K562 (cell line): ENCODE results near the gene BMP6. TPM values are rescaled to one million over a fixed set of nuclear protein-coding genes. Genes with fewer than 3 reads are reported as not detected.
A peak's percentile ranks its signal among the peaks of the same experiment; 100 is the strongest.

Experiments used
- NCOA2 ChIP-seq, 2 experiments: fragments of 450-650 bp; IDR thresholded peaks; 2 replicates each; pipeline ENCODE4 v1.6.1; 2018; ENCODE audit warnings: mild to moderate bottlenecking in 2 of 2, moderate library complexity in 1 of 2; ENCODE audit not compliant: partially characterized antibody in 2 of 2
- TRIM28 ChIP-seq: fragments of 450-650 bp; IDR thresholded peaks from 2 replicates; pipeline ENCODE4 v1.6.1; 2017
- ZNF140 ChIP-seq: fragments of 250-450 bp; sonication (Bioruptor Pico); IDR thresholded peaks from 2 replicates; pipeline ENCODE4 v1.8.0; 2021; ENCODE audit warnings: moderate library complexity, mild to moderate bottlenecking, inconsistent platforms
- polyA plus RNA-seq, 8 experiments: library from polyadenylated mRNA; depleted of rRNA in 4 of 8; stranded (reverse) in 5 of 8; unstranded in 3 of 8; fragments of >200 nt; fragmentation: Nextera tagmentation in 2 of 8; fragmentation: Illumina TruSeq in 1 of 8; extraction: Ambion mirVana in 2 of 8; extraction: Trizol in 1 of 8; gene quantifications; 2 replicates each; pipeline versions ENCODE4 v1.2.1 to v1.2.3, GENCODE V29; 2011 to 2014; ENCODE audit warnings: inconsistent platforms in 1 of 8, missing spikeins in 1 of 8
- total RNA-seq, 7 experiments: library from RNA; depleted of rRNA in 6 of 7; stranded (reverse); fragments of >200 nt in 6 of 7; fragmentation: Illumina TruSeq in 2 of 7; extraction: Trizol in 2 of 7; gene quantifications; 2 replicates each; pipeline versions ENCODE4 v1.2.1 to v1.2.3, GENCODE V29; 2011 to 2021; ENCODE audit warnings: low replicate concordance in 1 of 7
- TF ChIP-seq, protein P1 (sequence below), 2 experiments: fragments of 450-650 bp in 1 of 2; sonication (generic) in 1 of 2; formaldehyde crosslinking in 1 of 2; IDR thresholded peaks; 2 replicates each; pipeline versions ENCODE4 v1.7.1 to v1.9.0; 2016 to 2022; ENCODE audit warnings: inconsistent platforms in 1 of 2, mild to moderate bottlenecking in 1 of 2, missing genetic modification reagents in 1 of 2
- TF ChIP-seq, protein P2 (sequence below): sonication (generic); formaldehyde crosslinking; IDR thresholded peaks from 2 replicates; pipeline ENCODE4 v1.8.0; 2023; ENCODE audit warnings: mild to moderate bottlenecking, missing genetic modification reagents
- TF ChIP-seq, protein P3 (sequence below): fragments of 450-650 bp; conservative IDR thresholded peaks from 2 replicates; pipeline ENCODE4 v1.6.1; 2016; ENCODE audit warnings: missing genetic modification characterization, low read depth, mild to moderate bottlenecking, control low read depth, missing compliant biosample characterization
- TF ChIP-seq, protein P4 (sequence below), 3 experiments: IDR thresholded peaks in 2 of 3; conservative IDR thresholded peaks in 1 of 3; 2 replicates each; pipeline ENCODE4 v1.5.1; 2011 to 2012; ENCODE audit warnings: low read length in 3 of 3, mild to moderate bottlenecking in 3 of 3, control low read depth in 2 of 3, improper control_type of control experiment in 1 of 3, inconsistent platforms in 1 of 3, low read depth in 1 of 3, mixed read lengths in 1 of 3, moderate library complexity in 1 of 3; ENCODE audit not compliant: insufficient read depth in 2 of 3
- TF ChIP-seq, protein P5 (sequence below): fragments of 250-450 bp; sonication (Bioruptor Pico); IDR thresholded peaks from 2 replicates; pipeline ENCODE4 v1.8.0; 2021; ENCODE audit warnings: moderate library complexity, mild to moderate bottlenecking, inconsistent platforms
- TF ChIP-seq, protein P6 (sequence below): fragments of 450-650 bp; IDR thresholded peaks from 2 replicates; pipeline ENCODE4 v1.6.1; 2017; ENCODE audit warnings: antibody characterized with exemption

Gene BMP6
- total and polyA plus RNA-seq, 9 of the 15 experiments (the other 6 are each of a cell fraction or from before 2014, with no cell fraction given) = 0.01 to 0.13 (median 0.06) TPM; not detected in 3

DNA sequence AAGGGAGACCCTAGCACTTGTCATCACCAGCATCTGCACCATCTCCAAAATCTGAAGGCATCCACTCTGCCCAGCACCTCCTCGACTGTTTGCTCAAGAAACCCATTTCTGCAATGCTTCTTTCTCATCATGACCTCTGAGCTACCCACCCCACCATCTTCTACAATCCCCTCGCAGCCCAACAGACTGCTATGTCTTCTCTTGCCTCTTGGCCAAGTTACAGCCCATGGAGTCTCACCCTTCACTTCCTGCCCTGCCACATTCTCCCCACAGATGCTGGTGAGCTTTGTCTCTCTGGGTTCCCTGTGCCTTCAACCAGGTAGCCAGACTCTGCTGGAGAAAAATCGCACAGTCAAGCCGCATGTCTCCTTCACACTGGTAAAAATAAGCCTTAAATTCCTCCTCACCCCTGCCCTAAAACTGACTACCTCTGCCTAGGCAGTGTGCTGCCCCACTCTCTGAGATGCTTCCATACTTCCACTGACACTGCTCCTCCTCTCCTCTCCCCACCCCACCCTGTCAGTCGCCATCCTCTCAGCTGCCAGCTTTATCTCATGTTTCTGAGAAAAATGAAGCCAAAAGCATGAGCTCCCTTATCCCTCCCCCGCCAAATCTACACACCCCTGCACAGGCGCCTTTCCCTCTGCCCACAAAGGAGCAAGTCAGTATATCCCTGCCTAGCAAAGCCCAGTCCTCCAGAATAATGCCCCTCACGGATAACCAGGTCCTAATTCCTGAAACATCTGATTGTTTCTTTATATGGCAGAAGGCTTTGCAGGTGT, 187.0 kb downstream of the BMP6 start (continued):
- TF ChIP-seq, protein P1, sequence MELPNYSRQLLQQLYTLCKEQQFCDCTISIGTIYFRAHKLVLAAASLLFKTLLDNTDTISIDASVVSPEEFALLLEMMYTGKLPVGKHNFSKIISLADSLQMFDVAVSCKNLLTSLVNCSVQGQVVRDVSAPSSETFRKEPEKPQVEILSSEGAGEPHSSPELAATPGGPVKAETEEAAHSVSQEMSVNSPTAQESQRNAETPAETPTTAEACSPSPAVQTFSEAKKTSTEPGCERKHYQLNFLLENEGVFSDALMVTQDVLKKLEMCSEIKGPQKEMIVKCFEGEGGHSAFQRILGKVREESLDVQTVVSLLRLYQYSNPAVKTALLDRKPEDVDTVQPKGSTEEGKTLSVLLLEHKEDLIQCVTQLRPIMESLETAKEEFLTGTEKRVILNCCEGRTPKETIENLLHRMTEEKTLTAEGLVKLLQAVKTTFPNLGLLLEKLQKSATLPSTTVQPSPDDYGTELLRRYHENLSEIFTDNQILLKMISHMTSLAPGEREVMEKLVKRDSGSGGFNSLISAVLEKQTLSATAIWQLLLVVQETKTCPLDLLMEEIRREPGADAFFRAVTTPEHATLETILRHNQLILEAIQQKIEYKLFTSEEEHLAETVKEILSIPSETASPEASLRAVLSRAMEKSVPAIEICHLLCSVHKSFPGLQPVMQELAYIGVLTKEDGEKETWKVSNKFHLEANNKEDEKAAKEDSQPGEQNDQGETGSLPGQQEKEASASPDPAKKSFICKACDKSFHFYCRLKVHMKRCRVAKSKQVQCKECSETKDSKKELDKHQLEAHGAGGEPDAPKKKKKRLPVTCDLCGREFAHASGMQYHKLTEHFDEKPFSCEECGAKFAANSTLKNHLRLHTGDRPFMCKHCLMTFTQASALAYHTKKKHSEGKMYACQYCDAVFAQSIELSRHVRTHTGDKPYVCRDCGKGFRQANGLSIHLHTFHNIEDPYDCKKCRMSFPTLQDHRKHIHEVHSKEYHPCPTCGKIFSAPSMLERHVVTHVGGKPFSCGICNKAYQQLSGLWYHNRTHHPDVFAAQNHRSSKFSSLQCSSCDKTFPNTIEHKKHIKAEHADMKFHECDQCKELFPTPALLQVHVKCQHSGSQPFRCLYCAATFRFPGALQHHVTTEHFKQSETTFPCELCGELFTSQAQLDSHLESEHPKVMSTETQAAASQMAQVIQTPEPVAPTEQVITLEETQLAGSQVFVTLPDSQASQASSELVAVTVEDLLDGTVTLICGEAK (IDR thresholded peaks at IDR 0.05) = no peak
- TF ChIP-seq, protein P1 (CRISPR knock-in tag; IDR thresholded peaks at IDR 0.05) = no peak
- TF ChIP-seq NCOA2 (IDR thresholded peaks at IDR 0.05; ENCODE audit: partially characterized antibody in 2 of 2) (no peak), TRIM28 (no peak), ZNF140 (no peak)
- TF ChIP-seq, protein P2, sequence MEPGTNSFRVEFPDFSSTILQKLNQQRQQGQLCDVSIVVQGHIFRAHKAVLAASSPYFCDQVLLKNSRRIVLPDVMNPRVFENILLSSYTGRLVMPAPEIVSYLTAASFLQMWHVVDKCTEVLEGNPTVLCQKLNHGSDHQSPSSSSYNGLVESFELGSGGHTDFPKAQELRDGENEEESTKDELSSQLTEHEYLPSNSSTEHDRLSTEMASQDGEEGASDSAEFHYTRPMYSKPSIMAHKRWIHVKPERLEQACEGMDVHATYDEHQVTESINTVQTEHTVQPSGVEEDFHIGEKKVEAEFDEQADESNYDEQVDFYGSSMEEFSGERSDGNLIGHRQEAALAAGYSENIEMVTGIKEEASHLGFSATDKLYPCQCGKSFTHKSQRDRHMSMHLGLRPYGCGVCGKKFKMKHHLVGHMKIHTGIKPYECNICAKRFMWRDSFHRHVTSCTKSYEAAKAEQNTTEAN (CRISPR knock-in tag) = no peak
- TF ChIP-seq, protein P3, sequence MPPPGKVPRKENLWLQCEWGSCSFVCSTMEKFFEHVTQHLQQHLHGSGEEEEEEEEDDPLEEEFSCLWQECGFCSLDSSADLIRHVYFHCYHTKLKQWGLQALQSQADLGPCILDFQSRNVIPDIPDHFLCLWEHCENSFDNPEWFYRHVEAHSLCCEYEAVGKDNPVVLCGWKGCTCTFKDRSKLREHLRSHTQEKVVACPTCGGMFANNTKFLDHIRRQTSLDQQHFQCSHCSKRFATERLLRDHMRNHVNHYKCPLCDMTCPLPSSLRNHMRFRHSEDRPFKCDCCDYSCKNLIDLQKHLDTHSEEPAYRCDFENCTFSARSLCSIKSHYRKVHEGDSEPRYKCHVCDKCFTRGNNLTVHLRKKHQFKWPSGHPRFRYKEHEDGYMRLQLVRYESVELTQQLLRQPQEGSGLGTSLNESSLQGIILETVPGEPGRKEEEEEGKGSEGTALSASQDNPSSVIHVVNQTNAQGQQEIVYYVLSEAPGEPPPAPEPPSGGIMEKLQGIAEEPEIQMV (tag) = no peak
- TF ChIP-seq, protein P4, sequence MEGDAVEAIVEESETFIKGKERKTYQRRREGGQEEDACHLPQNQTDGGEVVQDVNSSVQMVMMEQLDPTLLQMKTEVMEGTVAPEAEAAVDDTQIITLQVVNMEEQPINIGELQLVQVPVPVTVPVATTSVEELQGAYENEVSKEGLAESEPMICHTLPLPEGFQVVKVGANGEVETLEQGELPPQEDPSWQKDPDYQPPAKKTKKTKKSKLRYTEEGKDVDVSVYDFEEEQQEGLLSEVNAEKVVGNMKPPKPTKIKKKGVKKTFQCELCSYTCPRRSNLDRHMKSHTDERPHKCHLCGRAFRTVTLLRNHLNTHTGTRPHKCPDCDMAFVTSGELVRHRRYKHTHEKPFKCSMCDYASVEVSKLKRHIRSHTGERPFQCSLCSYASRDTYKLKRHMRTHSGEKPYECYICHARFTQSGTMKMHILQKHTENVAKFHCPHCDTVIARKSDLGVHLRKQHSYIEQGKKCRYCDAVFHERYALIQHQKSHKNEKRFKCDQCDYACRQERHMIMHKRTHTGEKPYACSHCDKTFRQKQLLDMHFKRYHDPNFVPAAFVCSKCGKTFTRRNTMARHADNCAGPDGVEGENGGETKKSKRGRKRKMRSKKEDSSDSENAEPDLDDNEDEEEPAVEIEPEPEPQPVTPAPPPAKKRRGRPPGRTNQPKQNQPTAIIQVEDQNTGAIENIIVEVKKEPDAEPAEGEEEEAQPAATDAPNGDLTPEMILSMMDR (IDR thresholded peaks at IDR 0.05 in 2 of 3, conservative IDR thresholded peaks at IDR 0.05 in 1 of 3; ENCODE audit: insufficient read depth in 2 of 3, low read depth in 1 of 3, low read length in 3 of 3) = no peak
- TF ChIP-seq, protein P5, sequence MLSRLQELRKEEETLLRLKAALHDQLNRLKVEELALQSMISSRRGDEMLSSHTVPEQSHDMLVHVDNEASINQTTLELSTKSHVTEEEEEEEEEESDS (CRISPR knock-in tag) = no peak
- TF ChIP-seq, protein P6, sequence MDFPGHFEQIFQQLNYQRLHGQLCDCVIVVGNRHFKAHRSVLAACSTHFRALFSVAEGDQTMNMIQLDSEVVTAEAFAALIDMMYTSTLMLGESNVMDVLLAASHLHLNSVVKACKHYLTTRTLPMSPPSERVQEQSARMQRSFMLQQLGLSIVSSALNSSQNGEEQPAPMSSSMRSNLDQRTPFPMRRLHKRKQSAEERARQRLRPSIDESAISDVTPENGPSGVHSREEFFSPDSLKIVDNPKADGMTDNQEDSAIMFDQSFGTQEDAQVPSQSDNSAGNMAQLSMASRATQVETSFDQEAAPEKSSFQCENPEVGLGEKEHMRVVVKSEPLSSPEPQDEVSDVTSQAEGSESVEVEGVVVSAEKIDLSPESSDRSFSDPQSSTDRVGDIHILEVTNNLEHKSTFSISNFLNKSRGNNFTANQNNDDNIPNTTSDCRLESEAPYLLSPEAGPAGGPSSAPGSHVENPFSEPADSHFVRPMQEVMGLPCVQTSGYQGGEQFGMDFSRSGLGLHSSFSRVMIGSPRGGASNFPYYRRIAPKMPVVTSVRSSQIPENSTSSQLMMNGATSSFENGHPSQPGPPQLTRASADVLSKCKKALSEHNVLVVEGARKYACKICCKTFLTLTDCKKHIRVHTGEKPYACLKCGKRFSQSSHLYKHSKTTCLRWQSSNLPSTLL = 0 out of 2 replicates have a peak, but pooled peaks have one; percentile 22
